HepG2 (cell line): ENCODE data around the gene EFCAB8. TPM values are rescaled to one million over a fixed set of nuclear protein-coding genes. Genes with fewer than 3 reads are reported as not detected.

ENCODE experiments used
- CREB1 ChIP-seq, 2 experiments: fragments of 450-650 bp in 1 of 2; IDR thresholded peaks; 2 replicates each; pipeline ENCODE4 v1.6.1; 2016 to 2017; ENCODE audit warnings: control low read depth in 1 of 2, mild to moderate bottlenecking in 1 of 2, missing compliant biosample characterization in 1 of 2, missing genetic modification characterization in 1 of 2
- IRX3 ChIP-seq: sonication (generic); formaldehyde crosslinking; IDR thresholded peaks from 2 replicates; pipeline ENCODE4 v1.8.1; 2023; ENCODE audit warnings: mild to moderate bottlenecking, low read depth, missing genetic modification reagents, borderline replicate concordance
- ISL2 ChIP-seq: sonication (generic); formaldehyde crosslinking; IDR thresholded peaks from 2 replicates; pipeline ENCODE4 v1.5.0; 2020; ENCODE audit warnings: missing genetic modification reagents
- KLF11 ChIP-seq: IDR thresholded peaks from 2 replicates; pipeline ENCODE4 v1.6.1; 2016; ENCODE audit warnings: missing compliant biosample characterization
- TCF7 ChIP-seq: sonication (generic); IDR thresholded peaks from 2 replicates; pipeline ENCODE4 v1.6.1; 2016; ENCODE audit warnings: antibody characterized with exemption, low read depth
- ZFP36L1 ChIP-seq: sonication (generic); formaldehyde crosslinking; IDR thresholded peaks from 2 replicates; pipeline ENCODE4 v1.8.0; 2022; ENCODE audit warnings: mild to moderate bottlenecking, missing genetic modification reagents, moderate library complexity
- ZHX1 ChIP-seq: sonication (generic); formaldehyde crosslinking; IDR thresholded peaks from 2 replicates; pipeline ENCODE4 v1.8.1; 2022; ENCODE audit warnings: low read depth, mild to moderate bottlenecking, missing genetic modification reagents
- ZNF563 ChIP-seq: sonication (generic); formaldehyde crosslinking; IDR thresholded peaks from 2 replicates; pipeline ENCODE4 v1.8.0; 2022; ENCODE audit warnings: mild to moderate bottlenecking, moderate library complexity, missing genetic modification reagents
- ZNF678 ChIP-seq: sonication (generic); formaldehyde crosslinking; IDR thresholded peaks from 2 replicates; pipeline ENCODE4 v1.4.0; 2020; ENCODE audit warnings: mild to moderate bottlenecking, missing genetic modification reagents
- ZNF775 ChIP-seq: sonication (generic); formaldehyde crosslinking; IDR thresholded peaks from 2 replicates; pipeline ENCODE4 v1.4.0; 2020; ENCODE audit warnings: missing genetic modification reagents, mild to moderate bottlenecking, moderate library complexity, borderline replicate concordance
- ZNF781 ChIP-seq: sonication (generic); formaldehyde crosslinking; IDR thresholded peaks from 2 replicates; pipeline ENCODE4 v1.5.1; 2020; ENCODE audit warnings: borderline replicate concordance, mild to moderate bottlenecking, missing genetic modification reagents; ENCODE audit errors: not compliant biosample characterization
- polyA plus RNA-seq, 8 experiments: library from polyadenylated mRNA; depleted of rRNA in 3 of 8; stranded (reverse) in 7 of 8; unstranded in 1 of 8; fragments of >200 nt; fragmentation: Illumina TruSeq in 4 of 8; extraction: Trizol in 4 of 8; gene quantifications; 2 replicates each; pipeline versions ENCODE4 v1.2.1 to v1.2.3, GENCODE V29; 2011 to 2016; ENCODE audit warnings: low read depth in 4 of 8, missing spikeins in 1 of 8, mixed read lengths in 1 of 8; ENCODE audit not compliant: insufficient read depth in 1 of 8
- total RNA-seq, 5 experiments: library from RNA; depleted of rRNA; stranded (reverse); fragments of >200 nt; fragmentation: Illumina TruSeq; extraction: Trizol; gene quantifications; 2 replicates each; pipeline ENCODE4 v1.2.3, GENCODE V29; 2016; ENCODE audit warnings: low read depth in 1 of 5
- TF ChIP-seq, protein P1 (sequence below): sonication (generic); formaldehyde crosslinking; IDR thresholded peaks from 2 replicates; pipeline ENCODE4 v1.5.0; 2020; ENCODE audit warnings: missing genetic modification reagents
- TF ChIP-seq, protein P2 (sequence below): sonication (generic); formaldehyde crosslinking; IDR thresholded peaks from 2 replicates; pipeline ENCODE4 v1.4.0; 2020; ENCODE audit warnings: mild to moderate bottlenecking, missing genetic modification reagents
- TF ChIP-seq, protein P3 (sequence below): sonication (generic); formaldehyde crosslinking; IDR thresholded peaks from 2 replicates; pipeline ENCODE4 v1.8.0; 2022; ENCODE audit warnings: missing genetic modification reagents, mild to moderate bottlenecking, borderline replicate concordance
- TF ChIP-seq, protein P4 (sequence below): sonication (generic); formaldehyde crosslinking; IDR thresholded peaks from 2 replicates; pipeline ENCODE4 v1.4.0; 2020; ENCODE audit warnings: missing genetic modification reagents, borderline replicate concordance
- TF ChIP-seq, protein P5 (sequence below): sonication (generic); formaldehyde crosslinking; IDR thresholded peaks from 2 replicates; pipeline ENCODE4 v1.8.0; 2022; ENCODE audit warnings: mild to moderate bottlenecking, missing genetic modification reagents, moderate library complexity

Gene EFCAB8
- total and polyA plus RNA-seq, 2 of the 13 experiments (the other 11 are each of a cell fraction or from before 2014, with no cell fraction given): 0.15 to 0.22 TPM

- peak; percentile 19; the same call in 1 of the 2 replicates for TF ChIP-seq ZHX1 (CRISPR knock-in tag)
- TF ChIP-seq CREB1 (IDR thresholded peaks at IDR 0.05): no peak
- no peak; the same call in 1 of the 2 replicates for TF ChIP-seq CREB1 (CRISPR knock-in tag; IDR thresholded peaks at IDR 0.05)
- TF ChIP-seq KLF11: peak; percentile 37; the same call in 1 of the 2 replicates
- peak; percentile 69; the same call in 1 of the 2 replicates for TF ChIP-seq ZFP36L1 (CRISPR knock-in tag)
- TF ChIP-seq, protein P1, sequence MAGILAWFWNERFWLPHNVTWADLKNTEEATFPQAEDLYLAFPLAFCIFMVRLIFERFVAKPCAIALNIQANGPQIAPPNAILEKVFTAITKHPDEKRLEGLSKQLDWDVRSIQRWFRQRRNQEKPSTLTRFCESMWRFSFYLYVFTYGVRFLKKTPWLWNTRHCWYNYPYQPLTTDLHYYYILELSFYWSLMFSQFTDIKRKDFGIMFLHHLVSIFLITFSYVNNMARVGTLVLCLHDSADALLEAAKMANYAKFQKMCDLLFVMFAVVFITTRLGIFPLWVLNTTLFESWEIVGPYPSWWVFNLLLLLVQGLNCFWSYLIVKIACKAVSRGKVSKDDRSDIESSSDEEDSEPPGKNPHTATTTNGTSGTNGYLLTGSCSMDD (CRISPR knock-in tag): no peak
- TF ChIP-seq, protein P2, sequence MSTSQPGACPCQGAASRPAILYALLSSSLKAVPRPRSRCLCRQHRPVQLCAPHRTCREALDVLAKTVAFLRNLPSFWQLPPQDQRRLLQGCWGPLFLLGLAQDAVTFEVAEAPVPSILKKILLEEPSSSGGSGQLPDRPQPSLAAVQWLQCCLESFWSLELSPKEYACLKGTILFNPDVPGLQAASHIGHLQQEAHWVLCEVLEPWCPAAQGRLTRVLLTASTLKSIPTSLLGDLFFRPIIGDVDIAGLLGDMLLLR (CRISPR knock-in tag): peak; percentile 50; the same call in 1 of the 2 replicates
- TF ChIP-seq, protein P3, sequence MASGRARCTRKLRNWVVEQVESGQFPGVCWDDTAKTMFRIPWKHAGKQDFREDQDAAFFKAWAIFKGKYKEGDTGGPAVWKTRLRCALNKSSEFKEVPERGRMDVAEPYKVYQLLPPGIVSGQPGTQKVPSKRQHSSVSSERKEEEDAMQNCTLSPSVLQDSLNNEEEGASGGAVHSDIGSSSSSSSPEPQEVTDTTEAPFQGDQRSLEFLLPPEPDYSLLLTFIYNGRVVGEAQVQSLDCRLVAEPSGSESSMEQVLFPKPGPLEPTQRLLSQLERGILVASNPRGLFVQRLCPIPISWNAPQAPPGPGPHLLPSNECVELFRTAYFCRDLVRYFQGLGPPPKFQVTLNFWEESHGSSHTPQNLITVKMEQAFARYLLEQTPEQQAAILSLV (CRISPR knock-in tag): peak; percentile 98
- TF ChIP-seq, protein P4, sequence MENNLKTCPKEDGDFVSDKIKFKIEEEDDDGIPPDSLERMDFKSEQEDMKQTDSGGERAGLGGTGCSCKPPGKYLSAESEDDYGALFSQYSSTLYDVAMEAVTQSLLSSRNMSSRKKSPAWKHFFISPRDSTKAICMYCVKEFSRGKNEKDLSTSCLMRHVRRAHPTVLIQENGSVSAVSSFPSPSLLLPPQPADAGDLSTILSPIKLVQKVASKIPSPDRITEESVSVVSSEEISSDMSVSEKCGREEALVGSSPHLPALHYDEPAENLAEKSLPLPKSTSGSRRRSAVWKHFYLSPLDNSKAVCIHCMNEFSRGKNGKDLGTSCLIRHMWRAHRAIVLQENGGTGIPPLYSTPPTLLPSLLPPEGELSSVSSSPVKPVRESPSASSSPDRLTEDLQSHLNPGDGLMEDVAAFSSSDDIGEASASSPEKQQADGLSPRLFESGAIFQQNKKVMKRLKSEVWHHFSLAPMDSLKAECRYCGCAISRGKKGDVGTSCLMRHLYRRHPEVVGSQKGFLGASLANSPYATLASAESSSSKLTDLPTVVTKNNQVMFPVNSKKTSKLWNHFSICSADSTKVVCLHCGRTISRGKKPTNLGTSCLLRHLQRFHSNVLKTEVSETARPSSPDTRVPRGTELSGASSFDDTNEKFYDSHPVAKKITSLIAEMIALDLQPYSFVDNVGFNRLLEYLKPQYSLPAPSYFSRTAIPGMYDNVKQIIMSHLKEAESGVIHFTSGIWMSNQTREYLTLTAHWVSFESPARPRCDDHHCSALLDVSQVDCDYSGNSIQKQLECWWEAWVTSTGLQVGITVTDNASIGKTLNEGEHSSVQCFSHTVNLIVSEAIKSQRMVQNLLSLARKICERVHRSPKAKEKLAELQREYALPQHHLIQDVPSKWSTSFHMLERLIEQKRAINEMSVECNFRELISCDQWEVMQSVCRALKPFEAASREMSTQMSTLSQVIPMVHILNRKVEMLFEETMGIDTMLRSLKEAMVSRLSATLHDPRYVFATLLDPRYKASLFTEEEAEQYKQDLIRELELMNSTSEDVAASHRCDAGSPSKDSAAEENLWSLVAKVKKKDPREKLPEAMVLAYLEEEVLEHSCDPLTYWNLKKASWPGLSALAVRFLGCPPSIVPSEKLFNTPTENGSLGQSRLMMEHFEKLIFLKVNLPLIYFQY (CRISPR knock-in tag): peak; percentile 95
- TF ChIP-seq ZNF775 (CRISPR knock-in tag): peak; percentile 100
- TF ChIP-seq IRX3 (CRISPR knock-in tag): peak; percentile 45; the same call in 1 of the 2 replicates
- TF ChIP-seq ISL2: peak; percentile 92
- peak; percentile 84 for TF ChIP-seq TCF7
- peak; percentile 67; the same call in 1 of the 2 replicates for TF ChIP-seq ZNF563 (CRISPR knock-in tag)
- TF ChIP-seq, protein P5, sequence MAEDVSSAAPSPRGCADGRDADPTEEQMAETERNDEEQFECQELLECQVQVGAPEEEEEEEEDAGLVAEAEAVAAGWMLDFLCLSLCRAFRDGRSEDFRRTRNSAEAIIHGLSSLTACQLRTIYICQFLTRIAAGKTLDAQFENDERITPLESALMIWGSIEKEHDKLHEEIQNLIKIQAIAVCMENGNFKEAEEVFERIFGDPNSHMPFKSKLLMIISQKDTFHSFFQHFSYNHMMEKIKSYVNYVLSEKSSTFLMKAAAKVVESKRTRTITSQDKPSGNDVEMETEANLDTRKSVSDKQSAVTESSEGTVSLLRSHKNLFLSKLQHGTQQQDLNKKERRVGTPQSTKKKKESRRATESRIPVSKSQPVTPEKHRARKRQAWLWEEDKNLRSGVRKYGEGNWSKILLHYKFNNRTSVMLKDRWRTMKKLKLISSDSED (CRISPR knock-in tag): peak; percentile 49; the same call in 1 of the 2 replicates
- peak; percentile 99 for TF ChIP-seq ZNF678 (CRISPR knock-in tag)
- TF ChIP-seq ZNF781 (CRISPR knock-in tag): no peak
Observed at GRCh38 chr20:33009214-33010132, 150.8 kb downstream of the EFCAB8 start (continued).
